ENCODE measurements around the gene LRRC3B.

LRRC3B gene

DNA sequence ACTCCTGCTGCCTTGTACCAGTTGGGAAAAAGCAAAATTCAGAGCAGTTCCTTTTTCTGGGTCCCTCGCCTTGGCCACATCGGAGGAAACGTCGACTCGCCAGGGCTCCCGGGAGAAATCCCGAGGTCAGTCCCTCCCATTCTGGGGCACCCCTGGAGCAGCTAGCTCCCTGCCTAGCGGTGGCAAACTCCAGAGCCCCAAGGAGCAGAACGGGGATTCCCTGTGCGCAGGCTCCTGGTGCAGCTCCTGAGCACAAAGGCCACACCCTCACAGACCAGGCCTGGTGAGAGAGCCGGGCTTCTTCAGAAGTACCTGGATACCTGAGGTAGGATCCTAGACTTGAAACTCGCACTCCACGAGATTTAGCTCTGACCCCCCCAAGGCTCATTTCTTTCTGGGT lies 2.6 kb downstream of the LRRC3B start:
- TF ChIP-seq, protein P1, sequence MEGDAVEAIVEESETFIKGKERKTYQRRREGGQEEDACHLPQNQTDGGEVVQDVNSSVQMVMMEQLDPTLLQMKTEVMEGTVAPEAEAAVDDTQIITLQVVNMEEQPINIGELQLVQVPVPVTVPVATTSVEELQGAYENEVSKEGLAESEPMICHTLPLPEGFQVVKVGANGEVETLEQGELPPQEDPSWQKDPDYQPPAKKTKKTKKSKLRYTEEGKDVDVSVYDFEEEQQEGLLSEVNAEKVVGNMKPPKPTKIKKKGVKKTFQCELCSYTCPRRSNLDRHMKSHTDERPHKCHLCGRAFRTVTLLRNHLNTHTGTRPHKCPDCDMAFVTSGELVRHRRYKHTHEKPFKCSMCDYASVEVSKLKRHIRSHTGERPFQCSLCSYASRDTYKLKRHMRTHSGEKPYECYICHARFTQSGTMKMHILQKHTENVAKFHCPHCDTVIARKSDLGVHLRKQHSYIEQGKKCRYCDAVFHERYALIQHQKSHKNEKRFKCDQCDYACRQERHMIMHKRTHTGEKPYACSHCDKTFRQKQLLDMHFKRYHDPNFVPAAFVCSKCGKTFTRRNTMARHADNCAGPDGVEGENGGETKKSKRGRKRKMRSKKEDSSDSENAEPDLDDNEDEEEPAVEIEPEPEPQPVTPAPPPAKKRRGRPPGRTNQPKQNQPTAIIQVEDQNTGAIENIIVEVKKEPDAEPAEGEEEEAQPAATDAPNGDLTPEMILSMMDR (IDR thresholded peaks at IDR 0.05) = no peak
- no peak for DNase-seq
- H3K4me3 ChIP-seq = no peak overlapping the region
- intact Hi-C loops (cut with DNase I; ENCODE audit: low total_unique reads) = no loop called here
- H3K9me3 ChIP-seq = no peaks in the 10 kb centered on the region
- H3K36me3 ChIP-seq = no peaks in the 10 kb centered on the region
- H3K27ac ChIP-seq = no peak overlapping the region
- H3K4me1 ChIP-seq = peaks cover 0 to 22% (median 14%) of the 10 kb centered on the region in 4 donors
- peaks cover 0 to 41% of the 10 kb centered on the region in 2 donors for H3K27me3 ChIP-seq

DNA sequence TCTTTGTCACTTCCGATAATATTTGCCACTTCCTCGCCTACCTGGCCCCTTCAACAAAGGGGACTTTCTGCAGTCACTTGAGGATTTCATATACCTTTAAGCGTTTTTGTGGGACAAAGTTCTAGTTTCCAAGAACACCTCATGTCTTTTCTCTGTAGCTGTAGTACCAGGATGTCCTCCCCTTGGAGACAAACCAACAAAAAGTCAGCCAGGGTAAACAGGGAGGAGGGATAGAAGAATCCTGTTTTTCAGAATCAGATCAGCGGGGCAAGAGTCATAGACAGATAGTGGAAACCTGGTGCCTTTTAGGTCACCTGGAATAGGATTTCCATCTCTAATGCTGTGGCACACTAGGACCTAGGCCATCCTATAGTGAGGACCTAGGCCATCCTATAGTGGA lies 4.5 kb downstream of the LRRC3B start:
- intact Hi-C loops (cut with DNase I; ENCODE audit: low total_unique reads) = no loop called here
- TF ChIP-seq, protein P1 (IDR thresholded peaks at IDR 0.05) = no peak
- no peak overlapping the region for H3K27ac ChIP-seq

DNA sequence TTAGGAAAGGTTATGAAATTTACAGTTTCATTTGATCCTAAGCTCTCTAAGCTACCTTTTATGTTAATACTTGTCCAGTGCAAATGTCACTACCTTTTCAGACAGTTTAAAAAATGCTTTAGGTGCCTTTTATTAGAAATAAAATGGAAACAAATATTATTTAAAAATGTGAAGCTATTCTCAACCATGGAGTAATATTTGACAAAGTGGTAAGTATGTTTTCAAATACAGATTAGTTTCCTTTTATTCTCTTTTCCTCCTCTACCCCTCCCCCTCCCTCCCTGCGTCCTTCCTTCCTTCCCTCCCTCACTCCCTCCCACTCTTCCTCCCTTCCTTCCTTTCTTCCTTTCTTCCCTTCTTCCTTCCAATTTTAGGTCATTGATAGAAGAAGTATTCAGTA lies 6.3 kb downstream of the LRRC3B start:
- Histone ChIP-seq H3K4me1 (no peaks in the 10 kb centered on the region), H3K4me3 (no peak overlapping the region), H3K9me3 (no peaks in the 10 kb centered on the region), H3K27ac (no peak overlapping the region), H3K36me3 (no peaks in the 10 kb centered on the region), H3K27me3 (peaks cover 0 to 16% of the 10 kb centered on the region in 2 donors)
- intact Hi-C loops (cut with DNase I; ENCODE audit: low total_unique reads) = no loop called here
- no peak for DNase-seq
- TF ChIP-seq, protein P1 (IDR thresholded peaks at IDR 0.05) = no peak

More for the DNA sequence above, 4.5 kb downstream of the LRRC3B start:
- H3K4me3 ChIP-seq = no peak overlapping the region
- peaks cover 0 to 33% of the 10 kb centered on the region in 2 donors for H3K27me3 ChIP-seq
- no peak for DNase-seq
- no peaks in the 10 kb centered on the region for H3K36me3 ChIP-seq
- H3K9me3 ChIP-seq = no peaks in the 10 kb centered on the region
- peaks cover 0 to 18% (median 11%) of the 10 kb centered on the region in 4 donors for H3K4me1 ChIP-seq

DNA sequence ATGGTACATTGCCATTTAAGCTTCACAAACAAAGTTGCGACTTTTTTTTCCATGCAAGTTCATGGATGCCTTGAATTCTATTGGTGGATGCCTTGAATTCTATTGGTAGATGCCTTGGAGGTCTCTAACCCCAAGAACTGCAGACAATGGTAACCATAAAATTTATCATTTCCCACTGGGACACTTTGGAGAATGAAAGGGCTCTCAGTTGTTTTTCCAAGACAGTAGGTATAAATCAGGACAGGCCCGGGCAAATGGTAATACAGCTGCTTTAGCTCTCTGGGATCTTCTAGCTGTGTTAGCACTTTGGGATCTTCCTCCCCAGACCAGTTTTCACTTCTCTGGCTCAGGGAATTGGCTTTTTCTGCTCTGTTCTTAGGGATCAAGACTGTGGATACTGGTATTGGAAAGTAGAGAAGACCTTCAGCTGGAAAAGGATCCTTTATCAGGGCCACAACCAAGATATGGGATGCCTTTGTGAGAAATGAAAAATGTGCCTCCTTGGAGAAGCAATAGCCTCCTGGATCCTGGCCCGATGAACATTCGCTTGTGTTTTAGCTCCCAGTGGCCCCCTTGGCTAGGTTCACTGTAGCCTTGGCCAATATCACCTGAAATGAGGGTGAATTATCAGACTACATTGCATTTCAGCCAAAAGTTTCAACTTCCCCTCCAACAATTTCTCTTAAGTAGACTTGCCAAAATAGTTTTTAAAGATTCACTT lies 8.3 kb downstream of the LRRC3B start:
- H3K36me3 ChIP-seq = no peaks in the 10 kb centered on the region
- H3K4me3 ChIP-seq = no peak overlapping the region
- H3K9me3 ChIP-seq = no peaks in the 10 kb centered on the region
- H3K27me3 ChIP-seq = no peaks in the 10 kb centered on the region
- intact Hi-C loops (cut with DNase I; ENCODE audit: low total_unique reads) = no loop called here
- TF ChIP-seq, protein P1 (IDR thresholded peaks at IDR 0.05) = no peak
- H3K4me1 ChIP-seq = no peaks in the 10 kb centered on the region
- DNase-seq = no peak
- H3K27ac ChIP-seq = no peak overlapping the region

DNA sequence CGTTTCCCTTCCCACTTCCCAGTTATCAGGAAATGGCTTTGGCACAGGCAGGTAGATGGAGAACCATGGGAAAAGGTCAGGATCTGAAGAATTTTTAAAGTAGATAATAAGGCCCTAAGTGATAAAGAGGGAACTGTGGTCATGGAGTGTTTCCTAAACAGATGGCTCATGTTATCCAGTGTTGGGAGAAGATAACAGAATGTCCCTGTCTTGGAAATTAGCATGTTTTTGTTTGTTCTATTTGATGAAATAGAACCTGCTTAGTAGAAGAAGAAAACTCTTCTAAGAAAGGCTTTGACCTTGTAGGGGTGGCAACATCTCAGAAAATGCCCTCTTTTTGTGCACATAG lies 8.8 kb downstream of the LRRC3B start:
- no peaks in the 10 kb centered on the region for H3K4me1 ChIP-seq
- H3K9me3 ChIP-seq = no peaks in the 10 kb centered on the region
- TF ChIP-seq, protein P1 (IDR thresholded peaks at IDR 0.05) = no peak
- DNase-seq = no peak
- H3K27ac ChIP-seq = no peak overlapping the region
- no peaks in the 10 kb centered on the region for H3K27me3 ChIP-seq
- intact Hi-C loops (cut with DNase I; ENCODE audit: low total_unique reads) = no loop called here
- H3K4me3 ChIP-seq = no peak overlapping the region
- H3K36me3 ChIP-seq = no peaks in the 10 kb centered on the region

Data from tibial artery (tissue), 4 donors.